NT2/D1 (cell line): ENCODE data around the gene SLC25A33.

Experiments
- SUZ12 ChIP-seq: IDR thresholded peaks from 2 replicates; pipeline ENCODE4 v1.6.1; 2011; ENCODE audit not compliant: insufficient read length, insufficient read depth; ENCODE audit errors: extremely low read depth
- YY1 ChIP-seq: IDR thresholded peaks from 2 replicates; pipeline ENCODE4 v1.6.1; 2011; ENCODE audit not compliant: insufficient read length, insufficient read depth
- ZNF274 ChIP-seq: IDR thresholded peaks from 2 replicates; pipeline ENCODE4 v1.6.1; 2011; ENCODE audit warnings: mild to moderate bottlenecking, low read depth, low read length

GRCh38 chr1:9594471-9595155 is 55.3 kb downstream of the SLC25A33 start:
- no peak for TF ChIP-seq SUZ12
- no peak for TF ChIP-seq YY1
- no peak for TF ChIP-seq ZNF274
